OCI-LY1 (cell line): ENCODE measurements around the gene HAND1.

Experiments
- H2AFZ ChIP-seq: fragments of 200-600 bp; sonication (generic), shearing (Covaris generic); 2 replicates; pipeline ENCODE4 v1.6.0; 2014; ENCODE audit warnings: antibody characterized with exemption, mild to moderate bottlenecking, low read length
- H3F3A ChIP-seq: fragments of 200-600 bp; sonication (generic), shearing (Covaris generic); 2 replicates; pipeline ENCODE4 v1.6.0; 2014; ENCODE audit warnings: mild to moderate bottlenecking, antibody characterized with exemption, low read length, moderate library complexity; ENCODE audit not compliant: insufficient read depth
- H3K27ac ChIP-seq: fragments of 200-600 bp; sonication (generic); 2 replicates; pipeline ENCODE4 v1.5.1; 2014; ENCODE audit warnings: low read length, mixed run types, mild to moderate bottlenecking, low read depth; ENCODE audit not compliant: poor library complexity, severe bottlenecking
- H3K27me3 ChIP-seq: fragments of 200-600 bp; sonication (generic); 2 replicates; pipeline ENCODE4 v1.6.0; 2014; ENCODE audit warnings: antibody characterized with exemption, mild to moderate bottlenecking, low read length, moderate library complexity; ENCODE audit not compliant: insufficient read depth
- H3K36me3 ChIP-seq: fragments of 200-600 bp; sonication (generic); 2 replicates; pipeline ENCODE4 v1.6.1; 2014; ENCODE audit warnings: mild to moderate bottlenecking, antibody characterized with exemption, low read length, moderate library complexity, mixed read lengths; ENCODE audit not compliant: insufficient read depth
- H3K4me1 ChIP-seq: fragments of 200-600 bp; sonication (generic); 2 replicates; pipeline ENCODE4 v1.5.1; 2014; ENCODE audit warnings: mild to moderate bottlenecking, low read length, moderate library complexity; ENCODE audit not compliant: insufficient read depth, severe bottlenecking
- H3K4me2 ChIP-seq: fragments of 200-600 bp; sonication (generic), shearing (Covaris generic); 2 replicates; pipeline ENCODE4 v1.6.1; 2014; ENCODE audit warnings: low read length
- H3K4me3 ChIP-seq: fragments of 200-600 bp; sonication (generic); 2 replicates; pipeline ENCODE4 v1.5.1; 2014; ENCODE audit warnings: low read length, low read depth, mild to moderate bottlenecking, mixed read lengths; ENCODE audit not compliant: poor library complexity, severe bottlenecking
- H3K79me2 ChIP-seq: fragments of 200-600 bp; shearing (Covaris generic); 2 replicates; pipeline ENCODE4 v1.6.1; 2016; ENCODE audit warnings: mixed run types, low read length, mixed read lengths; ENCODE audit not compliant: insufficient read depth
- H3K9ac ChIP-seq: fragments of 200-600 bp; sonication (generic), shearing (Covaris generic); 2 replicates; pipeline ENCODE4 v1.6.1; 2014; ENCODE audit warnings: mild to moderate bottlenecking, low read length, mixed read lengths
- H3K9me2 ChIP-seq: fragments of 200-600 bp; sonication (generic), shearing (Covaris generic); 2 replicates; pipeline ENCODE4 v1.6.1; 2014; ENCODE audit warnings: low read depth, mild to moderate bottlenecking, low read length, mixed read lengths
- H3K9me3 ChIP-seq: fragments of 200-600 bp; shearing (Covaris generic); 2 replicates; pipeline ENCODE4 v1.6.1; 2014; ENCODE audit warnings: low read length, mixed read lengths
- H4K20me1 ChIP-seq: fragments of 200-600 bp; sonication (generic), shearing (Covaris generic); 2 replicates; pipeline ENCODE4 v1.6.0; 2016; ENCODE audit warnings: mild to moderate bottlenecking, low read length; ENCODE audit not compliant: insufficient read depth
- CTCF ChIP-seq: fragments of 200-600 bp; sonication (generic), shearing (Covaris generic); IDR thresholded peaks from 2 replicates; pipeline ENCODE4 v1.5.1; 2017; ENCODE audit warnings: mild to moderate bottlenecking, antibody characterized with exemption, low read length, moderate library complexity, mixed read lengths
- EZH2 ChIP-seq: fragments of 200-600 bp; sonication (generic), shearing (Covaris generic); IDR thresholded peaks from 2 replicates; pipeline ENCODE4 v1.8.0; 2017; ENCODE audit warnings: borderline replicate concordance, mixed run types, mild to moderate bottlenecking, antibody characterized with exemption, low read length, moderate library complexity, mixed read lengths

HAND1 gene

GRCh38 chr5:154479160-154479943 lies 1.3 kb upstream of the HAND1 start:
- no peak overlapping the region for H3K27ac ChIP-seq
- no peak overlapping the region for H3K9ac ChIP-seq
- no peak overlapping the region for H3K4me2 ChIP-seq
- no peaks in the 10 kb centered on the region for H3K9me2 ChIP-seq
- no peak overlapping the region for H3K4me3 ChIP-seq
- H3F3A ChIP-seq, result no peaks in the 10 kb centered on the region
- H4K20me1 ChIP-seq, result no peaks in the 10 kb centered on the region
- H3K79me2 ChIP-seq, result no peaks in the 10 kb centered on the region
- no peaks in the 10 kb centered on the region for H3K36me3 ChIP-seq
- H3K9me3 ChIP-seq, result no peaks in the 10 kb centered on the region
- H3K4me1 ChIP-seq, result no peaks in the 10 kb centered on the region
- no peak overlapping the region for H2AFZ ChIP-seq
- TF ChIP-seq EZH2 (no peak), CTCF (no peak)
- H3K27me3 ChIP-seq, result no peaks in the 10 kb centered on the region

GRCh38 chr5:154478752-154479159 lies 729 bp upstream of the HAND1 start:
- H3K4me3 ChIP-seq, result no peak overlapping the region
- TF ChIP-seq EZH2, result no peak
- TF ChIP-seq CTCF, result no peak

GRCh38 chr5:154477382-154478223 lies 424 bp downstream of the HAND1 start:
- H3K27me3 ChIP-seq, result no peaks in the 10 kb centered on the region
- no peaks in the 10 kb centered on the region for H3K9me2 ChIP-seq
- no peak overlapping the region for H2AFZ ChIP-seq
- TF ChIP-seq EZH2, result no peak
- no peak for TF ChIP-seq CTCF
- H3K4me3 ChIP-seq, result no peak overlapping the region
- H3K9ac ChIP-seq, result no peak overlapping the region
- no peaks in the 10 kb centered on the region for H3K4me1 ChIP-seq
- H3K4me2 ChIP-seq, result no peak overlapping the region
- no peaks in the 10 kb centered on the region for H3K36me3 ChIP-seq
- H3K27ac ChIP-seq, result no peak overlapping the region
- H3K9me3 ChIP-seq, result no peaks in the 10 kb centered on the region
- H4K20me1 ChIP-seq, result no peaks in the 10 kb centered on the region
- no peaks in the 10 kb centered on the region for H3F3A ChIP-seq
- H3K79me2 ChIP-seq, result no peaks in the 10 kb centered on the region

More at GRCh38 chr5:154478752-154479159, 729 bp upstream of the HAND1 start:
- Histone ChIP-seq H3F3A (no peaks in the 10 kb centered on the region), H3K4me1 (no peaks in the 10 kb centered on the region), H2AFZ (no peak overlapping the region), H3K9ac (no peak overlapping the region), H3K36me3 (no peaks in the 10 kb centered on the region), H3K79me2 (no peaks in the 10 kb centered on the region), H3K4me2 (no peak overlapping the region), H3K27ac (no peak overlapping the region), H3K27me3 (no peaks in the 10 kb centered on the region), H3K9me3 (no peaks in the 10 kb centered on the region), H3K9me2 (no peaks in the 10 kb centered on the region), H4K20me1 (no peaks in the 10 kb centered on the region)
